Effector memory CD8-positive, alpha-beta T cell (primary cell): ENCODE data around the gene DCK.
"Not testable (repeated sequence)": the region's sequence is repeated elsewhere in the genome, so short reads cannot be mapped to it uniquely, and the experiment has no call there.

Experiments
- ATAC-seq: fragments of 150-1000 bp; cut with Tn5 transposase; replicated peaks from 2 replicates; pipeline ENCODE4 v1.10.0; 2021; ENCODE audit warnings: mild to moderate bottlenecking, moderate library complexity
- DNase-seq, 3 experiments: peaks; one replicate each; pipeline ENCODE4 v3.0.0; 2021
- H3K27ac Mint-ChIP-seq, 2 donors: one replicate each; pipeline ENCODE4 v1.8.0; 2022; ENCODE audit warnings: mild to moderate bottlenecking in 2 of 2, mixed read lengths in 2 of 2, moderate library complexity in 2 of 2
- H3K27me3 Mint-ChIP-seq, 2 donors: one replicate each; pipeline ENCODE4 v1.8.0; 2022; ENCODE audit warnings: mixed read lengths in 2 of 2
- H3K36me3 Mint-ChIP-seq: one replicate; pipeline ENCODE4 v1.8.0; 2022; ENCODE audit warnings: mild to moderate bottlenecking, moderate library complexity, mixed read lengths; ENCODE audit not compliant: insufficient read depth
- H3K4me1 Mint-ChIP-seq, 2 donors: one replicate each; pipeline ENCODE4 v1.8.0; 2022; ENCODE audit warnings: low read depth in 2 of 2, mixed read lengths in 2 of 2
- H3K4me3 Mint-ChIP-seq, 2 donors: one replicate each; pipeline ENCODE4 v1.8.0; 2022; ENCODE audit warnings: mild to moderate bottlenecking in 2 of 2, mixed read lengths in 2 of 2, moderate library complexity in 2 of 2
- H3K9me3 Mint-ChIP-seq, 2 donors: one replicate each; pipeline ENCODE4 v1.8.0; 2022; ENCODE audit warnings: mixed read lengths in 2 of 2

DCK gene

GRCh38 chr4:71052034-71052433, 58.6 kb downstream of the DCK start:
- H3K36me3 Mint-ChIP-seq, result no peaks in the 10 kb centered on the region
- DNase-seq, result no peak
- ATAC-seq, result no peak
- H3K9me3 Mint-ChIP-seq, result peaks cover 0 to 2% of the 10 kb centered on the region in 2 donors
- H3K27ac Mint-ChIP-seq, result no peak overlapping the region
- peaks cover 0 to 3% of the 10 kb centered on the region in 2 donors for H3K4me1 Mint-ChIP-seq
- no peaks in the 10 kb centered on the region for H3K27me3 Mint-ChIP-seq
- no peak overlapping the region for H3K4me3 Mint-ChIP-seq

DNA sequence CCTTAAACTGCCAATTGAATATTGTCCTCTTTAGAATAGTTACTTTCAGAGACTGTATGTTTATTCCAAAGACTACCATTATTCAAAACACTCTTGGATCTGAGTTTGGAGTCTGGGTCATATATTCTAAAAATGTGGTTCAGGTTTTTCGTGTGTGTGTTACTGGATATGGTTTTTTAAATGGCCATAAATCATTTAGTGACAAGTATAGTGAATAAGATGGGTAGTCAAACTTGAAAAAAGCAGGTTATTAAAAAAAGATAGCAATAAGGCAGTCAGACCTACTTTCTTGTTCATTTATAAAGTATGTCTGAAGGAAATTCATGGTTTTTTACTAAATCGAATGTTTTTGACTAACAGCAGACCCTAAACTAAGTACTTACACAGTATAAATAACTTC, 59.3 kb downstream of the DCK start:
- Mint-ChIP-seq H3K9me3 (peaks cover 0 to 2% of the 10 kb centered on the region in 2 donors), H3K27ac (no peak overlapping the region), H3K4me1 (peaks cover 0 to 3% of the 10 kb centered on the region in 2 donors), H3K4me3 (no peak overlapping the region), H3K27me3 (no peaks in the 10 kb centered on the region), H3K36me3 (no peaks in the 10 kb centered on the region)
- DNase-seq (no peak), ATAC-seq (no peak)

- ATAC-seq, DNase-seq, H3K27me3 Mint-ChIP-seq, H3K4me3 Mint-ChIP-seq, H3K36me3 Mint-ChIP-seq, H3K4me1 Mint-ChIP-seq, H3K9me3 Mint-ChIP-seq, H3K27ac Mint-ChIP-seq: not testable (repeated sequence)
Measured at GRCh38 chr4:71053613-71054012, 60.2 kb downstream of the DCK start.

DNA sequence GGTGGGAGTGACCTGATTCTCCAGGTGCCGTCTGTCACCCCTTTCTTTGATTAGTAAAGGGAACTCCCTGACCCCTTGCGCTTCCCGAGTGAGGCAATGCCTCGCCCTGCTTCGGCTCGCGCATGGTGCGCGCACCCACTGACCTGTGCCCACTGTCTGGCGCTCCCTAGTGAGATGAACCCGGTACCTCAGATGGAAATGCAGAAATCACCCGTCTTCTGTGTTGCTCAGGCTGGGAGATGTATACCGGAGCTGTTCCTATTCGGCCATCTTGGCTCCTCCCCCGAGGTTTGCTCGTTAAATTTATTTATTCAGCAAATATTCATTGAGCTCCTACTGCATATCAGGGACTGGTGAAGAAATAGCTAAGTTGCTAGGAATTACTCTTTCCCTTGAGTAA, 66.1 kb downstream of the DCK start:
- DNase-seq, H3K4me3 Mint-ChIP-seq, ATAC-seq, H3K27ac Mint-ChIP-seq, H3K27me3 Mint-ChIP-seq, H3K36me3 Mint-ChIP-seq, H3K9me3 Mint-ChIP-seq, H3K4me1 Mint-ChIP-seq: not testable (repeated sequence)

GRCh38 chr4:71062436-71062835, 69.0 kb downstream of the DCK start:
- DNase-seq, result no peak
- no peak overlapping the region for H3K4me3 Mint-ChIP-seq

DNA sequence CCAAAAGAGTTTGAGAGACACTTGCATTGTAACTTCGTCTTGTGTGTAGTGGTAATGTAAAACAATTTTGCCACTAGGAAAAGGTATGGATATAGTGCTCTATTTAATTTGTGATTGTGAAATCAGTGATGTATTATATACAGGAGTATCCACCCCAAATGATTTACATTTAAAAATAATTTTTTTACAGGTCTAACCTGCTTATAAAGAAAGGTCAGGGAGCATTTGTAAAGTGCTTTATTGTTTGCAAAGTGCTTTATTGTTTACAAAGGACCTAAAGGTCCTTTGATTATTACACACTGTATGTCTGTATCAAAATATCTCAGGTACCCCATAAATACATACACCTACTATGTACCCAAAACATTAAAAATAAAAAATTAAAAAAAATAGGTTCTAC, 70.3 kb downstream of the DCK start:
- Mint-ChIP-seq H3K9me3 (no peaks in the 10 kb centered on the region), H3K27me3 (no peaks in the 10 kb centered on the region), H3K27ac (no peak overlapping the region), H3K36me3 (no peaks in the 10 kb centered on the region), H3K4me1 (peaks cover 7 to 9% of the 10 kb centered on the region in 2 donors), H3K4me3 (no peak overlapping the region)
- DNase-seq (no peak), ATAC-seq (no peak)

More at GRCh38 chr4:71062436-71062835, 69.0 kb downstream of the DCK start:
- Mint-ChIP-seq H3K27me3 (no peaks in the 10 kb centered on the region), H3K36me3 (no peaks in the 10 kb centered on the region), H3K4me1 (peaks cover 6 to 8% of the 10 kb centered on the region in 2 donors), H3K27ac (no peak overlapping the region), H3K9me3 (no peaks in the 10 kb centered on the region)
- no peak for ATAC-seq

GRCh38 chr4:71064521-71064920, 71.1 kb downstream of the DCK start:
- DNase-seq (no peak), ATAC-seq (no peak)
- Mint-ChIP-seq H3K4me1 (peaks cover 7 to 9% of the 10 kb centered on the region in 2 donors), H3K4me3 (no peak overlapping the region), H3K9me3 (no peaks in the 10 kb centered on the region), H3K27me3 (no peaks in the 10 kb centered on the region), H3K27ac (no peak overlapping the region), H3K36me3 (no peaks in the 10 kb centered on the region)

DNA sequence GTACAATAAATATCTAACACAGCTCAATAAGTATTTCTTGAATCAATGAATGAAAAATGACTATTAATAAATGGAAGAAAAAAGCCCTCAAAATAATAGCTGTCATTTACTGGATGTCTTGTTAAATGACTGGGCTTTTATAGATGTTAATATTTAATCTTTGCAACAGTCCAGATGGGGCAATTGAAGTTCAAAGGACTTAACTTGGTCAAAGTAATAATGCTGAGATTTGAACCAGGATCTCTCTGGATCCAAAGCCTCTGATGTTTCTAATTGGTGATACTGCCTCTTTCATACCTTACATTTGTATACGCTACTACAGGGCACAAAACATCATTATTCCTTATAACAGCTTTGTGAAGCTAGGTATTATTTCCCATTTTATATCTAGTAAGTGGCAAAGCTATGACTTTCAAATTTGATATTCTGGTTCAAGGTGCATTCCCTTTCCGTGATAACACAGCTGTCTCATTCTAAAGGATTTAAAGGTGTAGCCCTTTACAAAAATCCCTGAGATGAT, 72.6 kb downstream of the DCK start:
- DNase-seq, result no peak
- no peak overlapping the region for H3K27ac Mint-ChIP-seq

GRCh38 chr4:71066737-71067716, 73.6 kb downstream of the DCK start:
- DNase-seq (no peak), ATAC-seq (no peak)
- Mint-ChIP-seq H3K4me1 (peaks cover 7 to 9% of the 10 kb centered on the region in 2 donors), H3K27ac (peak overlapping the region in 1 of 2 donors; percentile 30), H3K36me3 (no peaks in the 10 kb centered on the region), H3K9me3 (no peaks in the 10 kb centered on the region), H3K27me3 (no peaks in the 10 kb centered on the region), H3K4me3 (no peak overlapping the region)

More for the DNA sequence above, 72.6 kb downstream of the DCK start:
- no peaks in the 10 kb centered on the region for H3K9me3 Mint-ChIP-seq
- H3K4me3 Mint-ChIP-seq, result no peak overlapping the region
- H3K27me3 Mint-ChIP-seq, result no peaks in the 10 kb centered on the region
- ATAC-seq, result no peak
- no peaks in the 10 kb centered on the region for H3K36me3 Mint-ChIP-seq
- peaks cover 7 to 9% of the 10 kb centered on the region in 2 donors for H3K4me1 Mint-ChIP-seq

DNA sequence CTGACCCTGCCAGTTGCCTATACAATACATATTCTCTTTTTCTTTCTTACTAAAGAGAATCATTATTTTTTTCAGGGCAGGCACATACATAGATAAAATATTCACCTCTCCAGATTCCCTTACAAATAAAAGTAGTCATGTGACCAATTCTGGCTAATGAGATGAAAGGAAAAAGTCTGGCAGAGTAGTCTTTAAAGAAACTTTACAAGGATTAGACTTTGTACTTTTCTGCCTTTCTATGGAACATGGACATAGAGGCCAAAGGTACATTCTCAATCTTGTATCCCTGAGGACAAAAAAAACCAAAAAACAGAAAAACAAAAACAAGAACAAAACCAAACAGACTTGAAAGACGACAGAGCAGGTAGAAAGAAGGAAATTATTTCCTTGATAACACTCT, 75.6 kb downstream of the DCK start:
- Mint-ChIP-seq H3K27ac (no peak overlapping the region), H3K27me3 (peaks cover under 1 to 2% of the 10 kb centered on the region in 2 donors), H3K4me1 (peaks cover 7 to 9% of the 10 kb centered on the region in 2 donors), H3K4me3 (no peak overlapping the region), H3K9me3 (no peaks in the 10 kb centered on the region), H3K36me3 (no peaks in the 10 kb centered on the region)
- ATAC-seq (no peak), DNase-seq (no peak)

DNA sequence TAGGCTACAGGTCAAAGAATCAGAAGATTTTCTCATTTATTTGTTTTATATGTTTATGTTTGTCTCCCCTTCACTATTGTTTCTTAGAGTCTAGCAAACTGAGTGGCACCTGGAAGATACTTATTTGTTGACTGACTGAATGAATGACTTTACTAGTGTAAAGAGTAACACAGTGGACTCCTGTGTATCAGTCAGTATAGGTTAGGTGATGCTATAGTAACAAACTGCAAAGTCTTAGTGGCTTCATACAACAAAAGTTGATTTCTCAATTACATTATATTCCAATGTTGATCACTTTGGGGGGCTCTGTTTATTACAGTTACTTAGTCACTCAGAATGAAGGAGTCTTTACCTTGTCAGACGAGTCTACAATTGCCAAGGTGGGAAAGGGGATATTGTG, 76.6 kb downstream of the DCK start:
- H3K9me3 Mint-ChIP-seq, result no peaks in the 10 kb centered on the region
- H3K27me3 Mint-ChIP-seq, result peaks cover 6 to 8% of the 10 kb centered on the region in 2 donors
- H3K4me3 Mint-ChIP-seq, result no peak overlapping the region
- H3K27ac Mint-ChIP-seq, result no peak overlapping the region
- no peaks in the 10 kb centered on the region for H3K36me3 Mint-ChIP-seq
- DNase-seq (no peak), ATAC-seq (no peak)
- peaks cover 9 to 12% of the 10 kb centered on the region in 2 donors for H3K4me1 Mint-ChIP-seq

- peaks cover 6 to 15% of the 10 kb centered on the region in 2 donors for H3K27me3 Mint-ChIP-seq
- H3K27ac Mint-ChIP-seq, result peak overlapping the region in 1 of 2 donors; percentile 11
- H3K36me3 Mint-ChIP-seq, result no peaks in the 10 kb centered on the region
- no peaks in the 10 kb centered on the region for H3K9me3 Mint-ChIP-seq
- DNase-seq (no peak), ATAC-seq (no peak)
- H3K4me1 Mint-ChIP-seq, result peaks cover 2 to 3% of the 10 kb centered on the region in 2 donors
- no peak overlapping the region for H3K4me3 Mint-ChIP-seq
Measured at GRCh38 chr4:71074452-71075299, 81.2 kb downstream of the DCK start.
